Heart left ventricle (tissue), 13 donors: ENCODE results near the gene HJV.

Experiments used
- POLR2A ChIP-seq, 2 donors: fragments of 450-650 bp; IDR thresholded peaks; one replicate each; pipeline ENCODE4 v1.6.1; 2017; ENCODE audit warnings: antibody characterized with exemption in 2 of 2, mild to moderate bottlenecking in 2 of 2, moderate library complexity in 2 of 2
- TF ChIP-seq, protein P1 (sequence below), 12 donors: fragments of 200-600 bp; sonication (generic) in 4 of 12; IDR thresholded peaks; one replicate each; pipeline versions ENCODE4 v1.5.0 to v1.8.0; 2018 to 2022; ENCODE audit warnings: antibody characterized with exemption in 12 of 12, mild to moderate bottlenecking in 5 of 12
- donor health status: ischemic (EF 13 %, LVEDD 7.1; RV severe dilation, severe dysfunction).
- donor health status: DM: no; HTN: yes; CAD: no.
- donor health status: DM: no; HTN: no; CAD: no.
- donor health status: ischemic (EF 25% LVEDD 6.9; RV normal size, moderate dysfunction).
- donor health status: ischemic (EF 25% LVEDD 5.7; RV mildly dilated, moderate dysfunction).
- donor health status: ischemic (EF 35%, LVEDD 5.7; RV mildly dilated, moderate dysfunction).
- donor health status: nonischemic (EF 11% LVEDD 7.7; RV severe dilation, severe dysfunction).
- donor health status: DM: yes; HTN: yes; CAD: no.
- donor health status: PGD.
- donor health status: ischemic (EF 29% LVEDD 5.4; RV normal size, mild dysfunction).
- donor health status: nonischemic (EF 23%, LVEDD 6.1; RV moderate dilation, normal function).

GRCh38 chr1:145985129-145985501 is 36.4 kb downstream of the HJV start:
- TF ChIP-seq, protein P1, sequence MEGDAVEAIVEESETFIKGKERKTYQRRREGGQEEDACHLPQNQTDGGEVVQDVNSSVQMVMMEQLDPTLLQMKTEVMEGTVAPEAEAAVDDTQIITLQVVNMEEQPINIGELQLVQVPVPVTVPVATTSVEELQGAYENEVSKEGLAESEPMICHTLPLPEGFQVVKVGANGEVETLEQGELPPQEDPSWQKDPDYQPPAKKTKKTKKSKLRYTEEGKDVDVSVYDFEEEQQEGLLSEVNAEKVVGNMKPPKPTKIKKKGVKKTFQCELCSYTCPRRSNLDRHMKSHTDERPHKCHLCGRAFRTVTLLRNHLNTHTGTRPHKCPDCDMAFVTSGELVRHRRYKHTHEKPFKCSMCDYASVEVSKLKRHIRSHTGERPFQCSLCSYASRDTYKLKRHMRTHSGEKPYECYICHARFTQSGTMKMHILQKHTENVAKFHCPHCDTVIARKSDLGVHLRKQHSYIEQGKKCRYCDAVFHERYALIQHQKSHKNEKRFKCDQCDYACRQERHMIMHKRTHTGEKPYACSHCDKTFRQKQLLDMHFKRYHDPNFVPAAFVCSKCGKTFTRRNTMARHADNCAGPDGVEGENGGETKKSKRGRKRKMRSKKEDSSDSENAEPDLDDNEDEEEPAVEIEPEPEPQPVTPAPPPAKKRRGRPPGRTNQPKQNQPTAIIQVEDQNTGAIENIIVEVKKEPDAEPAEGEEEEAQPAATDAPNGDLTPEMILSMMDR (IDR thresholded peaks at IDR 0.05) = no peak
- TF ChIP-seq POLR2A (IDR thresholded peaks at IDR 0.05) = no peak
